D721Med (cell line): ENCODE measurements around the gene XKR3.

Experiments used
- DNase-seq: peaks from one replicate; pipeline ENCODE4 v3.0.0; 2011; ENCODE audit warnings: low spot score; ENCODE audit not compliant: insufficient read length
- FAIRE-seq: peaks from 2 replicates; lab custom pipeline; 2011; peaks lifted over from hg19 to GRCh38; lab: Jason Lieb, UNC
- TF ChIP-seq, protein P1 (sequence below): IDR thresholded peaks from 2 replicates; pipeline ENCODE4 v1.5.1; 2012; ENCODE audit warnings: mild to moderate bottlenecking, control low read depth; ENCODE audit not compliant: insufficient read depth; ENCODE audit errors: missing control alignments

Gene XKR3

DNA sequence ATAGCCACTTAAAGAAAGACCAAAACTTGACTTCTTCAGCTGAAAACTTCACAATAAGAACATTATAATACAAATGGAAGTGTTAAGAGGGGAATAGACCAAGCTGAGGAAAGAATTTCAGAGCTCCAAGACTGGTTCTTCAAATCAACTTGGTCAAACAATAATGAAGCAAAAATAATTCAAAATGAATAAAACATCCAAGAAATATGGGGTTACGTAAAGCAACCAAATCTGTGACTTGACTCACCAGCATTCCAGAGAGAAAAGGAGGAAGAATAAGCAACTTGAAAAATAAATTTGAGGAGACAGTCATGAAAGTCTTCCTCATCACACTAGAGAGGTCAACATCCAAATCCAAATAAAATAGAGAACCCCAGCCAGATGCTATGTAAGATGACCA lies 31.4 kb downstream of the XKR3 start:
- no peak for DNase-seq
- no peak for FAIRE-seq
- TF ChIP-seq, protein P1, sequence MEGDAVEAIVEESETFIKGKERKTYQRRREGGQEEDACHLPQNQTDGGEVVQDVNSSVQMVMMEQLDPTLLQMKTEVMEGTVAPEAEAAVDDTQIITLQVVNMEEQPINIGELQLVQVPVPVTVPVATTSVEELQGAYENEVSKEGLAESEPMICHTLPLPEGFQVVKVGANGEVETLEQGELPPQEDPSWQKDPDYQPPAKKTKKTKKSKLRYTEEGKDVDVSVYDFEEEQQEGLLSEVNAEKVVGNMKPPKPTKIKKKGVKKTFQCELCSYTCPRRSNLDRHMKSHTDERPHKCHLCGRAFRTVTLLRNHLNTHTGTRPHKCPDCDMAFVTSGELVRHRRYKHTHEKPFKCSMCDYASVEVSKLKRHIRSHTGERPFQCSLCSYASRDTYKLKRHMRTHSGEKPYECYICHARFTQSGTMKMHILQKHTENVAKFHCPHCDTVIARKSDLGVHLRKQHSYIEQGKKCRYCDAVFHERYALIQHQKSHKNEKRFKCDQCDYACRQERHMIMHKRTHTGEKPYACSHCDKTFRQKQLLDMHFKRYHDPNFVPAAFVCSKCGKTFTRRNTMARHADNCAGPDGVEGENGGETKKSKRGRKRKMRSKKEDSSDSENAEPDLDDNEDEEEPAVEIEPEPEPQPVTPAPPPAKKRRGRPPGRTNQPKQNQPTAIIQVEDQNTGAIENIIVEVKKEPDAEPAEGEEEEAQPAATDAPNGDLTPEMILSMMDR = no peak

DNA sequence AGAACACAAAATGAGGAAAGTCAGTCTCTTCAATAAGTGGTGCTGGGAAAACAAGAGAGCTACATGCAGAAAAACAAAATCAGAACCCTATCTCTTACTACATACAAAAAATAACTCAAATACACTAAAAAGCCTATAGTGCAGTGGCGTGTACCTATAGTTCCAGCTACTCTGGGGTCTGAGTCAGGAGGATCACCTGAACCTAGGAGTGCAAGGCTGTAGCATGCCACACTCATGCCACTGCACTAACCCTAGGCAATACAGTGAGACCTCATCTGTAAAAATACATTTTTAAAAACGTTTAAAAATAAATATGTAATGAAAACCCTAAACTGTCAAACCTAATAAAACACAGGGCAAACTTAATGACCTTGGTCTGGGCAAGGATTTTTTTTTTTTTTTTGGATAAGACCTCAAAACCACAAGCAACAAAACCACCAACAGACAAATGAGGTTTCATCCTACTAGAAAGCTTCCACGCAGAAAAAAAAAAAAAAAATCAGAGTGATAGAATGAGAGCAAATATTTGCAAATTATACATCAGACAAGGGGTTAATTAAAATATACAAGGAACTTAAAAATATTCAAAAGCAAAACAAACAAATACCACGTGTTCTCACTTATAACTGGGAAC lies 35.2 kb downstream of the XKR3 start:
- FAIRE-seq = no peak
- DNase-seq = no peak
- TF ChIP-seq, protein P1 = no peak

DNA sequence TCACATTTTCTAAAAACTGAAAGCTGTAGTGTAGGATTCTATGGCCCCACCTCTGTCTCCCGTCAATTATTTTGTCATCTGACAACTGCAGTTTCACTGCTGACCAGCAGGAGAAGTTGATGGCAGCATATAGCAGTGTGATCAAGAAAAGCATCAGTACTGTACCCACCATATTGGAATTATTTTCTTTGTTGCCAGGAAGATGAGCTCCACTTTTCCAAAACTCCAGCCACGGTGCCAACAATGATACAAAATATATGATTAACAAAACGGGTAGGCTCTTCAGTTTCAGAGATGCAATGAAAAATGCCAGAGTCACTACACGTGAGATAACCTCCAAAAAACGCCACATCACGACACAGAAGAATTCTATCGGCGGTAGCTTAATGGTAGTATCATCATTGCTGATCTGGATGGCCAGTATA lies 41.3 kb downstream of the XKR3 start:
- TF ChIP-seq, protein P1 = peak; percentile 22
- no peak for DNase-seq
- FAIRE-seq = no peak

DNA sequence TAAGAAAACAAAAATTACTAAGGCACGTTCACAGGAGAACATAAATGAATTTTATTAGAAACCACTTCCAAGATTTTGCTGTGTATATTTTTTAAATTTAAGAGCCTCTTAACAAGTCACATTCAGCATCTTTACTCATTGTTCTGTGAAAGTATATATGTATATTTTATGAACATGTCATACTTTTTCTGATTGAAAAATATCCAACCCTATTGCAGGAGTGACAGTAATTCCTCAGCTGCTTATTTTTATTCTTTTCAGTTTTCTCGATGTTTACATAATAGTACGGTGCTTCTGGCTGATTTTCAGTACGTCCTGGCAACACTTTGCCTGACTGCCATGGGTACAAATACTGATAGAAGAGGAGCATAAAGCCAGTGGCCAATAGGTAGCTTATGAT lies 41.8 kb downstream of the XKR3 start:
- TF ChIP-seq, protein P1 = no peak
- FAIRE-seq (no peak), DNase-seq (no peak)

DNA sequence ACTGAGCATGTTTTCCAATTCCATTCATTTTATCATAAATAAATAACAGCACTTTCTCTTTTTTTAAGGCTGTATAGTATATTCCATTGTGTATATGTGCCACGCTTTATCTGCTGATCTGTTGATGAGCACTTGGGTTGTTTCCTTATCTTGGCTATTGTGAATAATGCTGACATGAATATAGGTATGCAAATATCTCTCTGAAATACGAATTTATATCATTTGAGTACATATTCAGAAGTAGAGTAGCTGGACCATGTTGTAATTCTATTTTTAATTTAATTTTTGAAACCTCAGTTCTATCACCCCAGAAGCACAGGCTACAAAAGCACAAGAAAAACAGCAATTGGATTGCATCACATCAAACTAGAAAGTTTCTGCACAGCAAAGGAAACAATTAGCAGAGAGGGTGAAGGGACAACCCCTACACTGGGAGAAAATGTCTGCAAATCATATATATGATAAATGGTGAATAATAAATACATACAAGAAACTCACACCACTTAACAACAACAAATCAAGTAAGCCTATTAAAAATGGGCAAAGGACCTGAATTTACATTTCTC lies 43.4 kb downstream of the XKR3 start:
- FAIRE-seq (no peak), DNase-seq (no peak)
- TF ChIP-seq, protein P1 = no peak

DNA sequence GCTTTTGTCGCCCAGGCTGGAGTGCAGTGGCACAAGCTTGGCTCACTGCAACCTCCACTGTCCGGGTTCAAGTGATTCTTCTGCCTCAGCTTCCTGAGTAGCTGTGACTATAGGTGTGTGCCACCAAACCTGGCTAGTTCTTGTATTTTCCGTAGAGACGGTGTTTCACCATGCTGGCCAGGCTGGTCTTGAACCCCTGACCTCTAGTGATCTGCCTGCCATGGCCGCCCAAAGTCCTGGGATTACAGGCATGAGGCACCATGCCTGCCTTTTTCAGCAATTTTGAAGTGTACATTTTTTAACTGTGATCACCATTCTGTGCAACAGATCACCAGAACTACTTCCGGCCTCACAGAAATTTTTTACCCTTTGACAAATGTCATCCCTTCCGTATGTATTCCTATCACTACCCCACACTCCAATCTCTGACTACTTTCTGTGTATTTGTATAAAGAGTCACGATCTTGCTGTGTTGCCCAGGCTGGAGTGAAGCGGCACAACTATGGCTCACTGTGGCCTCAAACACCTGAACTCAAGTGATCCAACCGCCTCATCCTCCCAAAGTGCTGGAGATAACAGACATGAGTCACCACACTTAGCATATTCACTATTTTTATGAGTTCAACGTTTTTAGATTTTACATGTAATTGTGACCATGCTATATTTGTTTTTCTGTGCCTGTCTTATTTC lies 44.0 kb downstream of the XKR3 start:
- FAIRE-seq (no peak), DNase-seq (no peak)
- TF ChIP-seq, protein P1 = no peak

DNA sequence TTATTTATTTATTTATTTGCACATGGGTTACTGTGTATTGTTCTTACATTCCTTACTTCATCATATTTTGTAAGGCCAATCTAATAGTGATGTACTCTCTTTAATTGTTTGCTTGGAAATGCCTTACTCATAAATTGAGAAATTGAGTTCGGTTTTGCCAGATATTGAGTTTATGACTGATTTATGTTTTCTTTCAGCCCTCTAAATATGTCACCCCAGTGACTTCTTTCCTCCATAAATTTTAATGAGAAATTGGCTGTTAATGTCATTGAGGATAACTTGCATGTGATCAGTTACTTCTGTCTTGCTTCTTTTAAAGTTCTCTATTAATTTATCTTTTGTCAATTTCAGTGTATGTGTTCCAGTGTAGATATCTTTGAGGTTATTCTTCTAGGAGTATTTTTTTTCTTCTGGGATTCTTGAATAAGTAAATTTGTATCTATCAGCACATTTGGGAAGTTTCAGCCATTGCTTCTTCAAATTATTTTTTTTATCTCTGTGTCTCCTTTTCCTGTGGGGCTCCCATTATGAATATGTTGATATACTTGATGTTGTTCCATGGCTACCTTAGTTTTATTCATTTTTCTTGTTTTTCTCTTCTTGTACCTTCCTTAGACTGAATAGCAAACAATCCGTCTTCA lies 47.8 kb downstream of the XKR3 start:
- FAIRE-seq = no peak
- no peak for DNase-seq
- TF ChIP-seq, protein P1 = no peak
